Heart right ventricle (tissue), 16 donors: ENCODE results near the gene ERN1. TPM values are rescaled to one million over a fixed set of nuclear protein-coding genes. Genes with fewer than 3 reads are reported as not detected.

ENCODE experiments used
- ATAC-seq, 8 donors: fragments of 200-7000 bp; cut with Tn5 transposase; one replicate each; pipeline ENCODE4 v1.9.1; 2020; ENCODE audit warnings: mild to moderate bottlenecking in 8 of 8, moderate library complexity in 8 of 8, moderate number of reproducible peaks in 1 of 8
- DNase-seq, 2 donors: peaks; one replicate each; pipeline ENCODE4 v3.0.0-alpha.2; 2020
- H3K27ac ChIP-seq, 10 donors: fragments of 200-600 bp; sonication (generic) in 2 of 10; one replicate each; pipeline versions ENCODE4 v1.5.0 to v1.8.0; 2020 to 2022; ENCODE audit warnings: mild to moderate bottlenecking in 3 of 10
- H3K27me3 ChIP-seq, 7 donors: fragments of 200-600 bp; one replicate each; pipeline ENCODE4 v1.8.0; 2021 to 2022; ENCODE audit warnings: mild to moderate bottlenecking in 2 of 7
- H3K36me3 ChIP-seq, 9 donors: fragments of 200-600 bp; sonication (generic) in 1 of 9; one replicate each; pipeline versions ENCODE4 v1.5.0 to v1.8.0; 2020 to 2022; ENCODE audit warnings: mild to moderate bottlenecking in 2 of 9
- H3K4me1 ChIP-seq, 9 donors: fragments of 200-600 bp; sonication (generic) in 1 of 9; one replicate each; pipeline versions ENCODE4 v1.5.0 to v1.8.0; 2020 to 2022; ENCODE audit warnings: mild to moderate bottlenecking in 4 of 9
- H3K4me3 ChIP-seq, 10 donors: fragments of 200-600 bp; sonication (generic) in 2 of 10; one replicate each; pipeline versions ENCODE4 v1.5.0 to v1.8.0; 2020 to 2022; ENCODE audit warnings: mild to moderate bottlenecking in 7 of 10, moderate library complexity in 2 of 10
- H3K9me3 ChIP-seq, 11 donors: fragments of 200-600 bp in 10 of 11; sonication (generic) in 2 of 11; one replicate each; pipeline versions ENCODE4 v1.5.0 to v1.8.0; 2013 to 2022; ENCODE audit warnings: mild to moderate bottlenecking in 2 of 11, control low read depth in 1 of 11, moderate library complexity in 1 of 11
- WGBS, 2 donors: extraction: QIAGEN DNeasy Blood & Tissue Kit; methylation state at CpG; one replicate each; pipeline ENCODE4 v1.1.7; 2013; ENCODE audit warnings: inconsistent platforms in 1 of 2; 5-methylcytosine and 5-hydroxymethylcytosine counted together
- intact Hi-C, 10 donors: fragments of 100-400 bp; cut with DNase I; formaldehyde crosslinking; loops; one replicate each; pipeline versions ENCODE4 v1.11.1 to v1.14.2; 2022
- polyA plus RNA-seq, 2 donors: library from polyadenylated mRNA; stranded (reverse); fragments of 200-250 nt; gene quantifications; one replicate each; pipeline ENCODE4 v1.2.3, GENCODE V29; 2013
- total RNA-seq, 10 donors: library from RNA; stranded (reverse); fragmentation: NEBNext Ultra II Directional in 3 of 10; extraction: Animal tissue kit (Norgen Biotek cat#: 25700) in 3 of 10; gene quantifications; one replicate each; pipeline versions ENCODE4 v1.2.1 to v1.2.4, GENCODE V29; 2021 to 2023
- TF ChIP-seq, protein P1 (sequence below), 9 donors: fragments of 200-600 bp; sonication (generic) in 2 of 9; IDR thresholded peaks; one replicate each; pipeline versions ENCODE4 v1.5.0 to v1.8.0; 2021 to 2022; ENCODE audit warnings: antibody characterized with exemption in 9 of 9, mild to moderate bottlenecking in 5 of 9, moderate library complexity in 1 of 9
- donor health status: Arrhythmogenic right ventricular cardiomyopathy.
- donor health status: ischemic (EF 13 %, LVEDD 7.1; RV severe dilation, severe dysfunction).
- donor health status: healthy with polysubstance abuse.
- donor health status: DM: no; HTN: yes; CAD: no.
- donor health status: DM: no; HTN: no; CAD: no.
- donor health status: ischemic (EF 25% LVEDD 6.9; RV normal size, moderate dysfunction).
- donor health status: ischemic (EF 25% LVEDD 5.7; RV mildly dilated, moderate dysfunction).
- donor health status: healthy.
- donor health status: DM: yes; HTN: yes; CAD: no.
- donor health status: Ischemic cardiomyopathy.
- donor health status: ischemic (EF 35%, LVEDD 5.7; RV mildly dilated, moderate dysfunction).
- donor health status: nonischemic (EF 11% LVEDD 7.7; RV severe dilation, severe dysfunction).
- donor health status: DM: yes; HTN: yes; CAD: no.
- donor health status: PGD.
- donor health status: ischemic (EF 29% LVEDD 5.4; RV normal size, mild dysfunction).
- donor health status: nonischemic (EF 23%, LVEDD 6.1; RV moderate dilation, normal function).

ERN1 gene
- total and polyA plus RNA-seq, 12 donors: 2.2 to 16.6 (median 7.1) TPM

DNA sequence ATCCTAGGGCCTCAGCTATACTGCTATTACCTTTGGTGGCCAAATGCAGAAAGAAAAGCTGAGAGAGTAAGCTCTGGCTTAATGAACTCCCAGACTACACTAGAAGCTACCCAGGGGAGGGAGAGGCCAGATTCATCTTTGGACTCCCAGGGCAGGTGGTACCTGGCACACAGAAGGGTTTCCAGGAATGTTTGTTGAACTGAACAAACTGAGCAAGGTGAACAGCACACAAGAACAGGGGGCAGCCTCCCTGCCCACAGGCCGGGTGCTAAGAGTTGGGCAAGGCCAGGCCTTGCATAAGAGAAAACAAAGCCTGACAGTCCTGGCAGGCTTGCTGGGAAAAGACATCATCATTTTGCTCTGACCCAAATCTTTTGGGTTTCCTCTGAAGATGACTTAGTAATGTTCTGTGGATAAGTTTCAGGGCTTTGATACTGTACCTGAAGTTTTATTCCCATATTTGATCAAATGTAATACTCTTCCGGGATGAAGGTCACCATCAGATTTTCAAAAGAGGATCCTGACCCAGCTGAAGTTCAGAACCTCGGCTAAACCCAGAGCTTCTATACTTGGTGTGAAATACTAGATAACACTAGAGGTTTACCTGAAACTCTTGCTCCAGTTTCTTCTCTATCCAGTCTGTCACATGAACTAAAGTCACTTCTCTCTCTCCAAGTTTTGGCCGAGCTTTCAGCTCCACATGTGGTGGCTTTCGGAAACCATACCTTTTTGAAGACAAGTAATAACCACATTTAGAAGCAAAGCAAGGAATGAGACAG, 20.5 kb upstream of the ERN1 start:
- ATAC-seq (no peak), DNase-seq (no peak)
- H3K4me1 ChIP-seq: peaks cover 26 to 85% (median 77%) of the 10 kb centered on the region in 9 donors
- no peaks in the 10 kb centered on the region for H3K9me3 ChIP-seq
- 70 to 73% methylated on average over 5 of the region's 5 CpGs for WGBS, 2 donors
- intact Hi-C loops: loop anchor here in 7 of 10 donors (2.0 to 10.0 kb wide), 6 partner anchors 64 to 134 kb away; partner anchors contain the start of gene TEX2 (in 3 of the 7)
- H3K4me3 ChIP-seq: no peak overlapping the region
- TF ChIP-seq, protein P1, sequence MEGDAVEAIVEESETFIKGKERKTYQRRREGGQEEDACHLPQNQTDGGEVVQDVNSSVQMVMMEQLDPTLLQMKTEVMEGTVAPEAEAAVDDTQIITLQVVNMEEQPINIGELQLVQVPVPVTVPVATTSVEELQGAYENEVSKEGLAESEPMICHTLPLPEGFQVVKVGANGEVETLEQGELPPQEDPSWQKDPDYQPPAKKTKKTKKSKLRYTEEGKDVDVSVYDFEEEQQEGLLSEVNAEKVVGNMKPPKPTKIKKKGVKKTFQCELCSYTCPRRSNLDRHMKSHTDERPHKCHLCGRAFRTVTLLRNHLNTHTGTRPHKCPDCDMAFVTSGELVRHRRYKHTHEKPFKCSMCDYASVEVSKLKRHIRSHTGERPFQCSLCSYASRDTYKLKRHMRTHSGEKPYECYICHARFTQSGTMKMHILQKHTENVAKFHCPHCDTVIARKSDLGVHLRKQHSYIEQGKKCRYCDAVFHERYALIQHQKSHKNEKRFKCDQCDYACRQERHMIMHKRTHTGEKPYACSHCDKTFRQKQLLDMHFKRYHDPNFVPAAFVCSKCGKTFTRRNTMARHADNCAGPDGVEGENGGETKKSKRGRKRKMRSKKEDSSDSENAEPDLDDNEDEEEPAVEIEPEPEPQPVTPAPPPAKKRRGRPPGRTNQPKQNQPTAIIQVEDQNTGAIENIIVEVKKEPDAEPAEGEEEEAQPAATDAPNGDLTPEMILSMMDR (IDR thresholded peaks at IDR 0.05): no peak
- no peaks in the 10 kb centered on the region for H3K27me3 ChIP-seq
- H3K36me3 ChIP-seq: peaks cover 0 to 52% (median 9%) of the 10 kb centered on the region in 9 donors
- H3K27ac ChIP-seq: peak overlapping the region in 9 of 10 donors; percentile 28 to 95 (median 77)

DNA sequence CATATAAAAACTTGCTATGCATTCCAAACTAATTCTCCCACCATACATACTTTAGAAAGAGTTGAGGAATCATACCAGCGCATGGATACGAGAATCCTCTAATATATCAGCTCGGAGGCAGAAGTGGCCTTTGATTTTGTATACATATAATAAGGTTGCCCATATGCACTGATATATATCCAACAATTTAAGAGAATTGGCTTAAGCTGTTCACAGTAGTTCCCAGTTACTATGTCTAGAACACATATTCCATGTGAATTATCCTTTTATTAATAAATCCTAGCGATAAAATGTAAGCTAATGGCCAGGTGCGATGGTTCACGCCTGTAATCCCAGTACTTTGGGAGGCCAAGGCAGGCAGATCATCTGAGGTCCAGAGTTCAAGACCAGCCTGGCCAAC, 19.3 kb upstream of the ERN1 start:
- peak overlapping the region in 9 of 10 donors; percentile 17 to 99 (median 95) for H3K27ac ChIP-seq
- no peak overlapping the region for H3K4me3 ChIP-seq
- DNase-seq (no peak), ATAC-seq (no peak)
- H3K4me1 ChIP-seq: peaks cover 14 to 78% (median 71%) of the 10 kb centered on the region in 9 donors
- H3K27me3 ChIP-seq: no peaks in the 10 kb centered on the region
- H3K36me3 ChIP-seq: peaks cover 0 to 47% (median 9%) of the 10 kb centered on the region in 9 donors
- H3K9me3 ChIP-seq: no peaks in the 10 kb centered on the region
- TF ChIP-seq, protein P1 (IDR thresholded peaks at IDR 0.05): no peak
- intact Hi-C loops: loop anchor here in 9 of 10 donors (2.0 to 5.0 kb wide), 5 partner anchors 113 to 134 kb away; partner anchors contain the start of gene TEX2 (in 4 of the 9)
- WGBS, 2 donors: 96 to 97% methylated on average over 6 of the region's 6 CpGs

DNA sequence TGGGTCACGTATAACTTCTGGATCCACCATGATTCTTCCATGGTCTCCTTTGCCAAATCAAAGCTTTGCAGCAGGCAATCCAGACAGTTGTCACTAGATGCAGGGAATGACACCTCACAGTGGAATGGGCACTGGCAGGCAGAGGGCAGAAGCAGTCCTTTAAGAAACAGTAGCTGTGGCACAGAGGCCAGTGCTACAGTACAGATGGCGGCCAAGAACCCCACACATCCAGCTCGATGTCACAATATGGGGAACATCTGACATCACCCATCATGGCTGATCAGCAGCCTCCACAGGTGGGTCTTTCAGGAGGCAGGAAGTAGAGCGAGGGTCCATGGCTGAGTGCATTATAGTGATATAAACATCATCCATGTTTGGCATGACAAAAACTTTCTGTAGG, 18.8 kb upstream of the ERN1 start:
- H3K36me3 ChIP-seq: peaks cover 0 to 46% (median 9%) of the 10 kb centered on the region in 9 donors
- H3K9me3 ChIP-seq: no peaks in the 10 kb centered on the region
- WGBS, 2 donors: 73 to 76% methylated on average over 4 of the region's 4 CpGs
- peak in 1 of 2 donors; percentile 45 for DNase-seq
- peaks cover 13 to 73% (median 66%) of the 10 kb centered on the region in 9 donors for H3K4me1 ChIP-seq
- intact Hi-C loops: loop anchor here in 9 of 10 donors (2.0 to 5.0 kb wide), 5 partner anchors 114 to 134 kb away; partner anchors contain the start of gene TEX2 (in 4 of the 9)
- H3K27ac ChIP-seq: peak overlapping the region; percentile 17 to 99 (median 94)
- TF ChIP-seq, protein P1 (IDR thresholded peaks at IDR 0.05): peak in 7 of 9 donors; percentile 22 to 57 (median 48)
- no peak overlapping the region for H3K4me3 ChIP-seq
- ATAC-seq: peak in 3 of 8 donors; percentile 14 to 32 (median 30)
- no peaks in the 10 kb centered on the region for H3K27me3 ChIP-seq

DNA sequence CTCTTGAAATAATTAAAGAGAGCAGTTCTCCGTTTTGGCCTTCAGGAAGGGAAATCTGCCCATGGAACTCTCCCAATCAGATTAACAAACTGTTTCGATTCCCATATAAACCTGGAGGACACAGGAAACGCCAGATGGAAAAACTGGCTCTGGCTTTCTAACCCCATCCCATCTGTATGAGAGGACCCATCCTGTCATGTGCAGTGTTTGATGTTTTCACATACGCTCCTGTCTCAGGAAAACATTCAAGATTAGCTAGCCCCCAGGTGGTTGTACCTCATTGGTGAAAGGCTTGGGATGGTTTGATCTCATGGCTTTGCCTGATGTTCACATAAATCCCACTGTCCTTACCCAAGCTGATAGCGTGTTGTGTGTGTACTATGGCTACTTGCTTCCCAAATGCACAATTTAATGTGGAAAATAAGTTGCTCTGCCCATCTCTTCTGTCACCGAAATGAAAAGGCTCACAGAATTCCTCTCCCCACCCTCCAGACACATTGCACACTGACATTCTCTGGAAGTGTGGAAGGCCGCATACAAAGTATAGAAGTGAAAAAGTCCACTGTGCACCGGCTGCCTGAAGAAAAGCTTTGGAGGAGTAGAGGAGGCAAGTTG, 18.2 kb upstream of the ERN1 start:
- Histone ChIP-seq H3K9me3 (no peaks in the 10 kb centered on the region), H3K36me3 (peaks cover 0 to 42% (median 9%) of the 10 kb centered on the region in 9 donors), H3K27me3 (no peaks in the 10 kb centered on the region), H3K4me1 (peaks cover 11 to 67% (median 60%) of the 10 kb centered on the region in 9 donors), H3K27ac (peak overlapping the region; percentile 17 to 99 (median 94)), H3K4me3 (no peak overlapping the region)
- TF ChIP-seq, protein P1 (IDR thresholded peaks at IDR 0.05): no peak
- ATAC-seq (peak in 2 of 8 donors; percentile 12 to 16), DNase-seq (peak in 1 of 2 donors; percentile 54)
- intact Hi-C loops: loop anchor here in 9 of 10 donors (2.0 to 5.0 kb wide), 5 partner anchors 114 to 135 kb away; partner anchors contain the start of gene TEX2 (in 4 of the 9)
- 50% methylated on average over 8 of the region's 8 CpGs for WGBS, 2 donors
